ENCODE data around the gene SPPL3. TPM values are rescaled to one million over a fixed set of nuclear protein-coding genes. Genes with fewer than 3 reads are reported as not detected.

SPPL3 gene
- total and polyA plus RNA-seq, 4 donors: 14.2 to 52.3 (median 29.6) TPM

GRCh38 chr12:120800665-120801064, 103.5 kb downstream of the SPPL3 start:
- DNase-seq (no peak), ATAC-seq (ENCODE audit: insufficient read depth, low FRiP score) (no peak)
- Histone ChIP-seq H3K4me3 (no peak overlapping the region), H3K4me1 (ENCODE audit: control insufficient read depth in 5 of 5, insufficient read depth in 5 of 5, low read length in 5 of 5) (peaks cover 0 to 15% (median 4%) of the 10 kb centered on the region in 5 donors), H3K27me3 (ENCODE audit: control insufficient read depth in 3 of 3, insufficient read depth in 3 of 3, low read length in 2 of 3) (no peaks in the 10 kb centered on the region), H3K9me3 (ENCODE audit: control insufficient read depth in 4 of 4, insufficient read depth in 3 of 4, low read length in 3 of 4) (peaks cover 0 to 8% (median 0%) of the 10 kb centered on the region in 4 donors), H3K36me3 (ENCODE audit: control insufficient read depth in 4 of 4, insufficient read depth in 4 of 4, low read length in 4 of 4) (no peaks in the 10 kb centered on the region), H3K27ac (ENCODE audit: low read depth in 1 of 2, low read length in 1 of 2) (no peak overlapping the region), H3K9ac (ENCODE audit: insufficient read depth in 1 of 2, low read length in 2 of 2) (no peak overlapping the region)
- TF ChIP-seq, protein P1, sequence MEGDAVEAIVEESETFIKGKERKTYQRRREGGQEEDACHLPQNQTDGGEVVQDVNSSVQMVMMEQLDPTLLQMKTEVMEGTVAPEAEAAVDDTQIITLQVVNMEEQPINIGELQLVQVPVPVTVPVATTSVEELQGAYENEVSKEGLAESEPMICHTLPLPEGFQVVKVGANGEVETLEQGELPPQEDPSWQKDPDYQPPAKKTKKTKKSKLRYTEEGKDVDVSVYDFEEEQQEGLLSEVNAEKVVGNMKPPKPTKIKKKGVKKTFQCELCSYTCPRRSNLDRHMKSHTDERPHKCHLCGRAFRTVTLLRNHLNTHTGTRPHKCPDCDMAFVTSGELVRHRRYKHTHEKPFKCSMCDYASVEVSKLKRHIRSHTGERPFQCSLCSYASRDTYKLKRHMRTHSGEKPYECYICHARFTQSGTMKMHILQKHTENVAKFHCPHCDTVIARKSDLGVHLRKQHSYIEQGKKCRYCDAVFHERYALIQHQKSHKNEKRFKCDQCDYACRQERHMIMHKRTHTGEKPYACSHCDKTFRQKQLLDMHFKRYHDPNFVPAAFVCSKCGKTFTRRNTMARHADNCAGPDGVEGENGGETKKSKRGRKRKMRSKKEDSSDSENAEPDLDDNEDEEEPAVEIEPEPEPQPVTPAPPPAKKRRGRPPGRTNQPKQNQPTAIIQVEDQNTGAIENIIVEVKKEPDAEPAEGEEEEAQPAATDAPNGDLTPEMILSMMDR (IDR thresholded peaks at IDR 0.05; ENCODE audit: control extremely low read depth, extremely low read depth): no peak

GRCh38 chr12:120799243-120800045, 104.7 kb downstream of the SPPL3 start:
- H3K9ac ChIP-seq (ENCODE audit: insufficient read depth in 1 of 2, low read length in 2 of 2): no peak overlapping the region
- H3K36me3 ChIP-seq (ENCODE audit: control insufficient read depth in 4 of 4, insufficient read depth in 4 of 4, low read length in 4 of 4): peaks cover 0 to 4% (median 0%) of the 10 kb centered on the region in 4 donors
- no peaks in the 10 kb centered on the region for H3K27me3 ChIP-seq (ENCODE audit: control insufficient read depth in 3 of 3, insufficient read depth in 3 of 3, low read length in 2 of 3)
- no peak overlapping the region for H3K4me3 ChIP-seq
- DNase-seq (no peak), ATAC-seq (ENCODE audit: insufficient read depth, low FRiP score) (no peak)
- H3K27ac ChIP-seq (ENCODE audit: low read depth in 1 of 2, low read length in 1 of 2): no peak overlapping the region
- TF ChIP-seq, protein P1 (IDR thresholded peaks at IDR 0.05; ENCODE audit: control extremely low read depth, extremely low read depth): no peak
- WGBS, 2 donors: 84 to 94% methylated on average over 3 of the region's 3 CpGs
- H3K9me3 ChIP-seq (ENCODE audit: control insufficient read depth in 4 of 4, insufficient read depth in 3 of 4, low read length in 3 of 4): peaks cover 0 to 12% (median 0%) of the 10 kb centered on the region in 4 donors
- peaks cover 0 to 15% (median 4%) of the 10 kb centered on the region in 5 donors for H3K4me1 ChIP-seq (ENCODE audit: control insufficient read depth in 5 of 5, insufficient read depth in 5 of 5, low read length in 5 of 5)

GRCh38 chr12:120798696-120799095, 105.5 kb downstream of the SPPL3 start:
- ATAC-seq (ENCODE audit: insufficient read depth, low FRiP score) (no peak), DNase-seq (no peak)
- peaks cover 0 to 4% (median 0%) of the 10 kb centered on the region in 4 donors for H3K36me3 ChIP-seq (ENCODE audit: control insufficient read depth in 4 of 4, insufficient read depth in 4 of 4, low read length in 4 of 4)
- H3K9me3 ChIP-seq (ENCODE audit: control insufficient read depth in 4 of 4, insufficient read depth in 3 of 4, low read length in 3 of 4): peaks cover 0 to 12% (median 0%) of the 10 kb centered on the region in 4 donors
- peaks cover 0 to 15% (median 4%) of the 10 kb centered on the region in 5 donors for H3K4me1 ChIP-seq (ENCODE audit: control insufficient read depth in 5 of 5, insufficient read depth in 5 of 5, low read length in 5 of 5)
- WGBS, 2 donors: 88 to 91% methylated on average over 4 of the region's 4 CpGs
- TF ChIP-seq, protein P1 (IDR thresholded peaks at IDR 0.05; ENCODE audit: control extremely low read depth, extremely low read depth): no peak
- H3K27ac ChIP-seq (ENCODE audit: low read depth in 1 of 2, low read length in 1 of 2): no peak overlapping the region
- H3K4me3 ChIP-seq: no peak overlapping the region
- no peak overlapping the region for H3K9ac ChIP-seq (ENCODE audit: insufficient read depth in 1 of 2, low read length in 2 of 2)
- H3K27me3 ChIP-seq (ENCODE audit: control insufficient read depth in 3 of 3, insufficient read depth in 3 of 3, low read length in 2 of 3): no peaks in the 10 kb centered on the region
